Superior temporal gyrus (tissue), 1 donor: ENCODE results near the gene C2CD4C.
"Not testable (repeated sequence)": the region's sequence is repeated elsewhere in the genome, so short reads cannot be mapped to it uniquely, and the experiment has no call there.

Experiments
- DNase-seq: peaks from one replicate; pipeline ENCODE4 v3.0.0-alpha.2; 2016; ENCODE audit errors: extremely low spot score

C2CD4C gene, protein sequence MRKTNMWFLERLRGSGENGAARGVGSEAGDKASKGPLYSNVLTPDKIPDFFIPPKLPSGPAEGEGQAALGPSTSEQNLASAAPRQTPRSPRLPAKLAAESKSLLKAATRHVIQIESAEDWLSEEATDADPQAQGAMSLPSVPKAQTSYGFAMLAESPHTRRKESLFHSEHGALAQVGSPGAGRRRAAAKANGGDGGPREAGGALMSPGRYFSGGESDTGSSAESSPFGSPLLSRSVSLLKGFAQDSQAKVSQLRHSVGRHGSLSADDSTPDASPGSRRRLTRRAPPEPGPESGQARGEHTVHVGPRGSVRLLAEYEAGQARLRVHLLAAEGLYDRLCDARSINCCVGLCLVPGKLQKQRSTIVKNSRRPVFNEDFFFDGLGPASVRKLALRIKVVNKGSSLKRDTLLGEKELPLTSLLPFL

DNA sequence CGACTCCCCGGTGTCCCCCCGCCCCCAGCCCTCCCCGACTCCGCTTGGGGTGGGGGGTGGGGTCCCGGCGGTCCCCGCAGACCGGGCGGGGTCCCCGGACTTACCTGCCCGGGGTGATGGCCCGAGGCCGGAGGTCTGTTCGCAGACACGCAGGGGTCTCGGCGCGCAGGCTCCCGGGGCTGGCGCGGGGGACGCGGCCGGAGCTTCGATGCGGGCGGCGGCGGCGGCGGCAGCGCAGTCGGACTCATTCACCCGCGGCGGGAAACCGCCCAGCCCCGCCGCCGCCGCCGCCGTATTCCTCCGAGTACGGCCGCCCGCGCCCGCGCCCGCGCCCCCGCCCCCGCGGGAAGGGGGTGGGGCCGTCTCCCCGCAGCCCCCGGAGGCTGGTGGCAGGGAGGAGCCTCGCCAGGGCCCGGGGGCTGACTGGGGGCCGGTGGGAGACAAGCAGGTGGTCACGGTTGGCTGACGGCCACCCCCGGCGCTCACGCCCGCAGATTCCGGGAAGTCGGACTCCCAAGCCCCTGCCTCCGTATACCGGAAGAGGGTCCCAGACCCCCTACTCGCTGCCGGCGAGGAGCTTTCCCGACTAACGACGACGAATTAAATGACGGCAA is at the start of gene C2CD4C:
Gene C2CD4C, minus strand, starts transcription at position 246 of the 614 bp plus-strand sequence. CDS start 786 bp downstream, outside the sequence.
- DNase-seq = no peak

DNA sequence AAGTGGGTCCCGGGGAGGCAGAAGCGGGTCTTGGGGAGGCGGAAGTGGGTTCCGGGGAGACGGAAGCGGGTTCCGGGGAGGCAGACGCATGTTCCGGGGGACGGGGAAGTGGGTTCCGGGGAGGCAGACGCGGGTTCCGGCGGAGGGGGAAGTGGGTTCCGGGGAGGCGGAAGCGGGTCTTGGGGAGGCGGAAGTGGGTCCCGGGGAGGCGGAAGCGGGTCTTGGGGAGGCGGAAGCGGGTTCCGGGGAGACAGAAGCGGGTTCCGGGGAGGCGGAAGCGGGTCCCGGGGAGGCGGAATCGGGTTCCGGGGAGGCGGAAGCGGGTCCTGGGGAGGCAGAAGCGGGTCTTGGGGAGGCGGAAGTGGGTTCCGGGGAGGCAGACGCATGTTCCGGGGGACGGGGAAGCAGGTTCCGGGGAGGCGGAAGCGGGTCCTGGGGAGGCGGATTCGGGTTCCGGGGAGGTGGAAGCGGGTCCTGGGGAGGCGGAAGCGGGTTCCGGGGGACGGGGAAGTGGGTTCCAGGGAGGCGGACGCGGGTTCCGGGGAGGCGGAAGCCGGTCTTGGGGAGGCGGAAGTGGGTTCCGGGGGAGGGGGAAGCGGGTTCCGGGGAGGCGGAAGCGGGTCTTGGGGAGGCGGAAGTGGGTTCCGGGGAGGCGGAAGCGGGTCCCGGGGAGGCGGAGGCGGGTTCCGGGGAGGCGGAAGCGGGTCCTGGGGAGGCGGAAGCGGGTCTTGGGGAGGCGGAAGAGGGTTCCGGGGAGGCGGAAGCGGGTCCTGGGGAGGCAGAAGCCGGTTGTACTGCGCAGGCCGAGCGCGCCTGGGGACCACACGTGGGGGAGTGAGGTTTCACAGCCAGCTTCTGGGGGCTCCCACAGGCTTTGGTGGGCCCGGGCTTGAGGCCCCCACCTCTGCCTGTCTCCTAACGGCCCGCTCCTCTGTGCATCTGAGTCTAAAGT is 49.4 kb upstream of the C2CD4C start:
- no peak for DNase-seq

DNA sequence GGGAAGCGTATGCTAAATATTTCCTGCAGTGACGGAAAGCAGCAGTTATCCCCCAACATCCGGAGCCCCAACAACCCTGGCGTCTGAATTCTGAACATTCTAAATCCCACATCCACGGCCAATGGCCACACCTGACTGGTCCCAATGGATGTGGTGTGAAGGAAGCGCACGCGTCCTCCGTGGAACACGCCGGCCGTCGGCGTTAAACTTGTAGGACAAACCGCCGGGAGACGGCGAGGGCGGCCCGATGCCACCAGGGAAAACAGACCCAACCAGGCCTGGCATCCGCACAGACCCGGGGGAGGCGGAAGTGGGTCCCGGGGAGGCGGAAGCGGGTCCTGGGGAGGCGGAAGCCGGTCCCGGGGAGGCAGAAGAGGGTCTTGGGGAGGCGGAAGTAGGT is 48.7 kb upstream of the C2CD4C start:
- DNase-seq = no peak

DNA sequence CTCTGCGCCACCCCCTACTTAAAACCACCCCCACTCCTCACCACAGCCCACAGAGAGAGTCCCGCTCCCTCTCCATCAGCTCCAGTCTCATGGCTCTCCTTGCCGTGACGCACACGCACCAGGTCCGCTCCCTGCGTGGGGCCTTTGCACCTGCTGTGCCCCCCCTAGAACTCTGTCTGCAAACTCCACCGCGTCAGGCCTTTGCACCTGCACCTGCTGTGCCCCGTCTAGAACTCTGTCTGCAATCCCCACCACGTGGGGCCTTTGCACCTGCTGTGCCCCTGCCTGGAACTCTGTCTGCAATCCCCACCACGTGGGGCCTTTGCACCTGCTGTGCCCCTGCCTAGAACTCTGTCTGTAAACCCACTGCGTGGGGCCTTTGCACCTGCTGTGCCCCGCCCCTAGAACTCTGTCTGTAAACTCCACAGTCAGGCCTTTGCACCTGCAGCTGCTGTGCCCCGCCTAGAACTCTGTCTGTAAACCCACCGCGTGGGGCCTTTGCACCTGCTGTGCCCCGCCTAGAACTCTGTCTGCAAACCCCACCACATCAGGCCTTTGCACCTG is 47.7 kb upstream of the C2CD4C start:
- DNase-seq = no peak

DNA sequence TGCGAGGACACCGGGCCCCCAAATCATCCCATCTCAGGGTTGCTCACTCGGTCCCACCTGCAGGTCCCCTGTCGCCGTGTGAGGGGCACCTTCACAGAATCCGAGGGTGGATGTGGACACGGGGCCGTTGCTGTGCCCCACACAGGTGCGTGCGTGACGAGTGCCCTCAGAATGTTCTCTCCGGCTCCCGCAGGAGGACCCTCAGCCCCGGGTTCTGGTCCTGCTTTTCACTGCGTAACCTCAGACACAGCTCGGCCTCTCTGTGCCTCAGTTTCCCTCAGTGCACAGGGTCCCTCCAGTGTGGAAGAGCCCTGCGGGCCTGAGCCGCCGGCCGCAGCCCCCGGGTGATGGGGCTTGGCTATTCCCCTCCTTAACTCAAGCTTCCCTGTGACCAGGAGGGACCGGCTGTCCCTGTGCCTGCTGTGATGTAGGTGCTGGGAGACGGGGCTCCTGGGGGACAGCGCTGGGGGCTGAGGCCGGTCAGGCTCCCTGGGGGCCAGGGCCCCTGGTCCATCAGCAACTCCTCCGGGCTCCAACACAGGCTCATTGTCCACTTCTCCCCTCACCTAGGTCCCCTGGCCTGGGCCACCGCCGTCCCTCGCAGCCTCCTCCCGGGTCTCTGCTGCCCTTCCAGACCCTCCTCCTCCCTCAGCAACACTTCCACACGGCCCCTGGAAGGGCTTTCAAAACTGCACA is 47.1 kb upstream of the C2CD4C start:
- DNase-seq = no peak

DNA sequence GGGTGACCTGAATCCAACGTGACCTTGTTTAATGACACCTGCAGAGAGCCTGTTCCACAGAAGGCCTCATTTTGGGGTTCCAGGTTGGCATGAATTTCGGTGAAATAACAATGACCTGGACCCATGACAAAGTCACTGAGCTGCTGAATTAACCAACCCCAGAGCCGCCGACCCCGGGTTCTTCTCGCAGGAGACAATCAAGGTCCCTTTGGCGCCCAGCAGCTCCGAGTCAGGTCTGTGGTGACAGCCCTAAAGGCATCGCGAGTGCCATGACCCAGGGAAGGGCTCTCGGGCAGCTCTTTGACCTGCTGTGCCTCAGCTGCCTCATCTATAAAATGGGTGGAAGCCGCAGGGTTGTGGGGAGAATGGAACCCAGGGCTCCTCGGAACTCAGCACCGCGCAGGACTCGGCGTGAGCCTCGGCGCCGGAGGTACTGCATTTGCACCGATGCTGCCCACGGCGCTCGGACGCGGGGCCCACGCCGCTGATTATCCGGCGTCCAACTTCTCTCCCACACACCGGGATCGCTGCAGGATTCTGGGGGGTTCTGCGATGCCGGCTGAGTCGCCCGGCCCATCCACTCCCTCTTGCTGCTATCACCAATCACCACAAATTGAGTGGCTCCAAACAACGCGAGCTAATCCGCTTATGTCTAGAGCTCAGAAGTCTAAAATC is 46.2 kb upstream of the C2CD4C start:
- DNase-seq = no peak

DNA sequence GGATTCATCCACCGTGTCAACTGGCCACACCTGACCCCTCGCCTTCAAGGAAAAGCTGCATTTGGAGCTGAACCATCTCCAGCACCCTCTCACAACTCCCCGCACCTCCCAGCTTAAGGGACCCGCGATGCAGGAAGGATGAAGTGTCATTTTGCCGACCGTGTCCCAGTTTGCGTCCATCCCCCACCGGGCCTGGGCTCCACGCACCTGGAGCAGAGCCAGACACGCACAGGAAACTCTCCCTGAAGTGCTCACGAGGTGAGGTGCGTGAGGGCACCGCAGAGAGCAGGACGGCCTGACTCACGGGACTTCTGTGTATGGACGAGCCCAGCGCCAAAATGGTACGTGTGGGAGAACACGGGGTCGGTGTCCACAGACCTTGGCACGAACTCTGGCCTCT is 44.7 kb upstream of the C2CD4C start:
- DNase-seq = no peak

DNA sequence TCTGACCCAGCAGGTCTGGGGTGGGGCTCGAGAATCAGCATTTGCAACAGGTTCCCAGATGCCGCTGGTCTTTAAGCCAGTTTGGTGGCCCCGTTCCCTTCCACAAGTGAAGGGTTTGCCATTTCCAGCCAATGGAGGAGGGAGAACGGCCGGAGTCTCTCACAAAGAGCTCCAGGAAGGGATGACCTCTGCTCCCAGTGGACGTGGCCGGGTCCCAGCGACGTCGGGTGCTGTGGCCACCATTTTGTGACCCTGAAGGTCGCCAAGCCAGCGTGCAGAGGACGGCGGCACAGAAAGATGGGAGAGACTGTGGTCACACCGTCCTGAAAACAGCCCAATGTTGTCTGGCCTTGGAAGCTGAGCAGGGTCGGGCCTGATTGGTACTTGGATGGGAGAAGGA is 43.9 kb upstream of the C2CD4C start:
- no peak for DNase-seq

DNA sequence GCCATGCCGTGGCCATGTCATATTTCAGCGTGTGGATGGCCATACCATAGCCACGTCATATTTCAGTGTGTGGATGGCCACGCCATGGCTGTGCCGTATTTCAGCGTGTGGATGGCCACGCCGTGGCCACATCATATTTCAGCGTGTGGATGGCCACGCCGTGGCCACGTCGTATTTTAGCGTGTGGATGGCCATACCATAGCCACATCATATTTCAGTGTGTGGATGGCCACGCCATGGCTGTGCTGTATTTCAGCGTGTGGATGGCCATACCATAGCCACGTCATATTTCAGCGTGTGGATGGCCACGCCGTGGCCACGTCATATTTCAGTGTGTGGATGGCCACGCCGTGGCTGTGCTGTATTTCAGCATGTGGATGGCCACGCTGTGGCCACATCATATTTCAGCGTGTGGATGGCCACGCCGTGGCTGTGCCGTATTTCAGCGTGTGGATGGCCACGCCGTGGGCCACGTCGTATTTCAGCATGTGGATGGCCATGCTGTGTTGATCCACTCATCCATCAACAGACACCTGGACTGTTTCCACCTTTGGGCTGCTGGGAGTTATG is 42.0 kb upstream of the C2CD4C start:
- DNase-seq = not testable (repeated sequence)

DNA sequence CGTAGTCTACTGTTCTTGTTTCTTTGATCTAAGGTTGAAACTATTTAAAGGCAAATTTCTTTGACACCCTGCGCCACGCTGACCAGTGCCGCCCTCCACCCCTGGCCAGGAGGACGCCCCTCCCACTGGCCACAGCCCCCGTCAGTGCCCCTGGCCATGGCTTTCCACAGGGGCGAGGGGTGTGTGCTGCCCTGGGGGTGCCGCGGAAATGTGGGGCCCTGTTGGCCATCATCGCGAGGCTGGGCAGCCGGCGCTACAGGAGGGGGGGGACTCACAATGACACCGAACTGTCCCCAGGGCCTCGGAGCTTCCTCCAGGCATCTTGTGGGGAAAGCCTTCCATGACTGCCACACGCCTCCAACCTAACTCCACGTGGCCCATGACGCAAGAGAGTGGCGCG is 41.0 kb upstream of the C2CD4C start:
- no peak for DNase-seq

DNA sequence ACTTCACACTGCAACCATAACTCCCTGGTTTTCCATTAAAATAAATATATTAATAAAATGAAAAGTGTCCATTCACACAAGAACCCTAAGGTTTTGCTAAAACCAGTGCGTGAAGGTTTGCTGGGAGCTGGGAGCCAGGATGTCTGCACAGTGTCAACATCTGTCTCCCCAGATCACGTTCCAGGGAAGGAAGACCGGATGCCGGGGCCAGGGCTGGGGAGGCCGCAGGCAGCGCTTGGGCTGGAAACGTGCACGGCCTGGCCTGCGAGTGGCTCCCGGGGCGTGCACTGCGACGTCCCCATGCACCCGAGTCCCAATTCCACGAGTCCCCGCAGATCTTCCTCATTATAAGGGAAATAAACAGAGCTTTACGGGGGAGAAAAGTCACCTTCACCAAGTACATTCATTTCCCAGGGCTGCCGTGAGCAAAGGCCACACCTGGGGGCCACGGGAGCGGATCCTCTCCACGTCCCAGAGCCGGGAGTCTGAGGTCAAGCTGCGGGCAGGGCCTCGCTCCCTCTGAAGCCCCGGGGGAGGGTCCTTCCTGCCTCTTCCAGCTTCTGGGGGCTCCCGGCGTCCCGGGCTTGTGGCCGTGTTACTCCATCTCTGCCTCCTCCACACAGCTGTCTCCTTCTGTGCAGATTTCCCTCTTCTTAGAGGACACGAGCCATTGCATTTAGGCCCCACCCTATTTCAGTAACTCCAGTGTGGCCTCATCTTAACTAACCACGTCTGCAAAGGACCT is 39.0 kb upstream of the C2CD4C start:
- no peak for DNase-seq

DNA sequence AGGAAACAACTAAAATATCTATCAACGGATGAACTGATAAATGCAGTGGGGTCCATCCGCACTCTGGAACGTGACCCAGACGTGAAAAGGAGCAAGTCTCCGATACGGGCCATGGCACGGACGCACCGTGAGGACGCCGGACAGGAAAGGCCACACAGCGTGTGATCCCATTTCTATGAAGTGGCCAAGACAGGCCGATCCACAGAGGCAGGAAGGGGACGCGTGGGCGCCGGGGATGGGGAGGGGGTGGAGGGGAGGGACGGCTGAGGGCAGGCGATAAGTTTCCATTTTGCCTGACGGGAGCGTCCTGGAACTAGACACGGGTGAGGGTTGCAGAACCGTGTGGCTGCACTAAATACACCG is 38.1 kb upstream of the C2CD4C start:
- no peak for DNase-seq

DNA sequence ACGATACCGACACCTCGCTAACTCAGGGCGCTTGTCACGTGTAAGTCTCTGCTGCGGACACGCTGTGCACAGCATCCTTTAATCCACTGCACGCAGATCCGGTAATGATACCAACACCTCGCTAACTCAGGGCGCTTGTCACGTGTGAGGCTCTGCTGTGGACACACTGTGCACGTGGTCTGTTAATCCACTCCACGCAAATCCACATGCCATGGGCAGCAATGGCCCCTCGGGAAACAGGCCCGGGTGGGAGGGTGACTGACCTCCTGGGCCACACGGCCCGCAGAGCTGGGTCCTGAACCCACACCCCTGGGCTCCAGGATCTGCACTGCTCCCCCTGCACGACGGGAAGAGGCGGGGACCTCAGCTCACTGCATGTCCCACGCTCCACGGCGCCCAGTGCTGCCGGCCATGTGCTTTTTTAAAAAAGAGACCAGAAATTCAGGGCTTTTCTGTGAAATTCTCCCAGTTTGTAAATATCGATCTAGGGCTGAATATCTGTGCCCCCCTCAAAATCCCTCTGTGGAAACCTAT is 35.8 kb upstream of the C2CD4C start:
- DNase-seq = no peak

DNA sequence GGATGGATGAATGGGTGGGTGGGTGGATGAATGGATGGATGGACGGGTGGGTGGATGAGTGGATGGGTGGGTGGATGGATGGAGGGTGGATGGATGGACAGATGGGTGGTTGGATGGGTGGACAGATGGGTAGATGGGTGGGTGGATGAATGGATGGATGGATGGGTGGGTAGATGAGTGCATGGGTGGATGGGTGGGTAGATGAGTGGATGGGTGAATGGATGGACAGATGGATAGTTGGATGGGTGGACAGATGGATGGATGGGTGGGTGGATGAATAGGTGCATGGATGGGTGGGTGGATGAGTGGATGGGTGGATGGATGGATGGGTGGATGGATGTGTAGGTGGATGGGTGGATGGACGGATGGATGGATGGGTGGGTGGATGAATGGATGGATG is 34.1 kb upstream of the C2CD4C start:
- no peak for DNase-seq

DNA sequence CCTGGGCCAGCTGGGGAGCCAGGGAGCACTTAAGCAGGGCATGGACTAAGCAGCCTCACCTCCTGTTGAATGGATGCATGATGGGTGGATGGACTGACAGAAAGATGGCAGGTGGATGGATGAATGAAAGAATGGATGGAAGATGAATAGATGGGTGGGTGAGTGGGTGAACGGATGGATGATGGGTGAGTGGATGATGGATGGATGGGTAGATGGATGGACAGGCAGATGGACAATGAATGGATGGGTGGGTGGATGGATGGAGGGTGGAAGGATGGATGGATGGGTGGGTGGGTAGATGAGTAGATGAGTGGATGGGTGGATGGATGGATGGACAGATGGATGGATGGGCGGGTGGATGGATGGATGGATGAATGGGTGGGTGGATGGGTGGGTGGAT is 33.1 kb upstream of the C2CD4C start:
- DNase-seq = no peak

DNA sequence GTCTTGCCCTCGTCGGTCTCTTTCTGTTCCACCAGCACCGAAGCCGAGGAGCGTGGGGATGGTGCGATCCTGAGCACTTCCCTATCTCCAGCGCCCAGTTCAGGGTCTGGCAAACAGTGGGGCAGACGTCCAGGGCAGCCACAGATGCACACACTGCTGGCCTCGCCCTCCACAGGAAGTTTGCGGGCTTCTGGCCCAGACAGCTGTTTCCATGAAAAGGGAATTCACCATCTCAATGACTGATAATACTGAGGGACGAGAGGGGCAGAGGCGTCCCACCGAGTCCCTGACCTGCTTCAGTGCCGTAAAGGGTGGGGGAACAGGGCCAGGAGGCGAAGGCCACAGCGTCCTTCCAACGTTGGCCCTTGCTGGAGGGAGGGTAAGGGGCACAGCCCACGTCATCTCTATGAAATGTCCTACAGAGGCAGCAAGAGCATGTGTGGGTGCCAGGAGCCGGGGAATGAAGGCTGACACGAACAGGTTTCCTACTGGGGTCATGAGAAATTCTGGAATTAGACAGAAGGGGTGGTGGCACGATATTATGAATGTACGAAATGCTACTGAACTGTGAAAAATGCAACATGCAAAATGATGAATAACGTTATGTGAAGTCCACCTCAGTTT is 32.4 kb upstream of the C2CD4C start:
- DNase-seq = no peak

DNA sequence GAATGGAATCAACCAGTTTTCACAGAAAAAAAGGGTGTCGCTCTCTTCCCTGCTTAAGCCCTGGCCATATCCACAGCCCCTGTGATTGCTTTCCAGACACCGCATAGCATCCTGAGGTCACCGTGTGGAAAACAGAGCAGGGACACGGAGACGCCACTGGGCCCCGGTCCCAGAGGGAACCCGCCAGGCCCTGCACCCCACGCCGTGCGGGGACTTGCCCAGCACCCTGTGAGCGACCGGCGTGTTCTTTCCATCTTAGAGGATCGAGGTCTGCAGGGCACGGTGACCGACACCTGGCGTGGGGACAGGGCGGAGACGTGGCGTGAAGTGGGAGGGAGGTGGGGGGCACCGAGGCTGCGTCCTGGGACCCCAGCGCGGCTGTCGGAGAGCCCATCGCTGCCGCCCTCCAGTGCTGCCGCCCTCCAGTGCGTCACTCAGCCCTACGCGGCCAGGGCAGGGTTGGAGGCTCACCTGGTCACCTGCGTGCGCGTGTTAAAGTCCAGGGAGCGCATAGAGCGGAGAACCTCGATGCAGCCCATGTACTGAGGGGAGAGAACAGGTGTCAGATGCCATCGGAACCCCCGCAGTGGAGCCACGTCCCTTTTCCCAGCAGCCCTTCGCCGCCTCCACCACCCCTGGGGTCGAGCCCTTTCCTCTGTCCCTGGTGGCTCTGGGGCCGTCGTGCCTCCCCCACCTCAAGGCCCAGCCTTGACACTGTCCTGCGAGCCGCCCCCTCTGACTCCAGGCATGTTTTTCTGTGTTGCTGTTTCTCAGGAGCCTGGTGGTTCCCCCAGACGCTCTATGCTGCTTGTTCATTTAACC is 31.7 kb upstream of the C2CD4C start:
- no peak for DNase-seq
